Type B pancreatic cell (in vitro differentiated cells): ENCODE measurements around the gene ADAM19. TPM values are rescaled to one million over a fixed set of nuclear protein-coding genes. Genes with fewer than 3 reads are reported as not detected.

Experiments used
- DNase-seq: peaks from one replicate; pipeline ENCODE4 v3.0.0; 2021; ENCODE audit warnings: mixed read lengths; ENCODE audit not compliant: unreplicated experiment; ENCODE audit errors: extremely low spot score
- H3K27ac Mint-ChIP-seq: 2 replicates; pipeline ENCODE4 v1.8.0; 2021; ENCODE audit warnings: mild to moderate bottlenecking, mixed read lengths
- H3K27me3 Mint-ChIP-seq: 2 replicates; pipeline ENCODE4 v1.8.0; 2021; ENCODE audit warnings: mixed read lengths
- H3K36me3 Mint-ChIP-seq: 2 replicates; pipeline ENCODE4 v1.8.0; 2021; ENCODE audit warnings: mixed read lengths
- H3K4me1 Mint-ChIP-seq: one replicate; pipeline ENCODE4 v1.8.0; 2021; ENCODE audit warnings: mixed read lengths; ENCODE audit not compliant: unreplicated experiment
- H3K4me3 Mint-ChIP-seq: 2 replicates; pipeline ENCODE4 v1.8.0; 2021; ENCODE audit warnings: mild to moderate bottlenecking, mixed read lengths
- H3K9me3 Mint-ChIP-seq: 2 replicates; pipeline ENCODE4 v1.8.0; 2021; ENCODE audit warnings: mixed read lengths
- total RNA-seq: library from RNA; stranded (reverse); gene quantifications from 2 replicates; pipeline ENCODE4 v1.2.1, GENCODE V29; 2021; ENCODE audit warnings: low replicate concordance
- TF ChIP-seq, protein P1 (sequence below): fragments of 200-600 bp; sonication (generic); conservative IDR thresholded peaks from 2 replicates; pipeline ENCODE4 v1.5.0; 2021; ENCODE audit warnings: antibody characterized with exemption, mild to moderate bottlenecking

Gene ADAM19
- total RNA-seq, 1 donor from 2014 or later, result 15.8 TPM

GRCh38 chr5:157571357-157571827 is 4.2 kb downstream of the ADAM19 start:
- H3K4me1 Mint-ChIP-seq, result peaks cover 16% of the 10 kb centered on the region
- H3K27me3 Mint-ChIP-seq, result peaks cover 26% of the 10 kb centered on the region
- H3K36me3 Mint-ChIP-seq, result no peaks in the 10 kb centered on the region
- peak overlapping the region; percentile 44 for H3K4me3 Mint-ChIP-seq
- no peaks in the 10 kb centered on the region for H3K9me3 Mint-ChIP-seq
- H3K27ac Mint-ChIP-seq, result peak overlapping the region; percentile 8
- TF ChIP-seq, protein P1, sequence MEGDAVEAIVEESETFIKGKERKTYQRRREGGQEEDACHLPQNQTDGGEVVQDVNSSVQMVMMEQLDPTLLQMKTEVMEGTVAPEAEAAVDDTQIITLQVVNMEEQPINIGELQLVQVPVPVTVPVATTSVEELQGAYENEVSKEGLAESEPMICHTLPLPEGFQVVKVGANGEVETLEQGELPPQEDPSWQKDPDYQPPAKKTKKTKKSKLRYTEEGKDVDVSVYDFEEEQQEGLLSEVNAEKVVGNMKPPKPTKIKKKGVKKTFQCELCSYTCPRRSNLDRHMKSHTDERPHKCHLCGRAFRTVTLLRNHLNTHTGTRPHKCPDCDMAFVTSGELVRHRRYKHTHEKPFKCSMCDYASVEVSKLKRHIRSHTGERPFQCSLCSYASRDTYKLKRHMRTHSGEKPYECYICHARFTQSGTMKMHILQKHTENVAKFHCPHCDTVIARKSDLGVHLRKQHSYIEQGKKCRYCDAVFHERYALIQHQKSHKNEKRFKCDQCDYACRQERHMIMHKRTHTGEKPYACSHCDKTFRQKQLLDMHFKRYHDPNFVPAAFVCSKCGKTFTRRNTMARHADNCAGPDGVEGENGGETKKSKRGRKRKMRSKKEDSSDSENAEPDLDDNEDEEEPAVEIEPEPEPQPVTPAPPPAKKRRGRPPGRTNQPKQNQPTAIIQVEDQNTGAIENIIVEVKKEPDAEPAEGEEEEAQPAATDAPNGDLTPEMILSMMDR, result no peak
- DNase-seq, result no peak

GRCh38 chr5:157570531-157571200 is 4.9 kb downstream of the ADAM19 start:
- no peaks in the 10 kb centered on the region for H3K36me3 Mint-ChIP-seq
- H3K27ac Mint-ChIP-seq, result no peak overlapping the region
- no peak for DNase-seq
- peaks cover 20% of the 10 kb centered on the region for H3K27me3 Mint-ChIP-seq
- TF ChIP-seq, protein P1, result no peak
- H3K4me3 Mint-ChIP-seq, result peak overlapping the region; percentile 44
- peaks cover 12% of the 10 kb centered on the region for H3K4me1 Mint-ChIP-seq
- no peaks in the 10 kb centered on the region for H3K9me3 Mint-ChIP-seq

DNA sequence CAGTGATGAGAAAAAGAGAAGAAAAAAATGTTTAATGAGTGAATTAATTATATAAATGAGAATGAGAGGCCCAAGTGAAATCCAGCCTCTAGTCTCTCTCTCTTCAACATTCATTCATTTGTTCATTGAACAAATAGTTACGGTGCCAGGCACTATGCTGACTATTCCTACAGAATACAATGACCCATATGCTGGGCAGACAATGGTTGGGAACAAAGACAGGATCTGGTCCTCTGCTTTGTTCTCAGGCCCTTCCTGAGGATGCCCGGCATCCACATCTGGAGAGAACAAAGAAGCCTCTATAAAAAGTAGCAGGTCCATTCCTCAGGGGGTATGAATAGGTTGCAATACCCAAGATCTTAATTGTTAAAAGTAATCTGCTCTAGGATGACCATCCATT is 6.9 kb downstream of the ADAM19 start:
- H3K4me1 Mint-ChIP-seq, result peaks cover 23% of the 10 kb centered on the region
- no peaks in the 10 kb centered on the region for H3K9me3 Mint-ChIP-seq
- H3K36me3 Mint-ChIP-seq, result no peaks in the 10 kb centered on the region
- peaks cover 10% of the 10 kb centered on the region for H3K27me3 Mint-ChIP-seq
- DNase-seq, result no peak
- H3K27ac Mint-ChIP-seq, result no peak overlapping the region
- TF ChIP-seq, protein P1, result no peak
- no peak overlapping the region for H3K4me3 Mint-ChIP-seq

- Mint-ChIP-seq H3K36me3 (no peaks in the 10 kb centered on the region), H3K4me3 (no peak overlapping the region), H3K27me3 (peaks cover 8% of the 10 kb centered on the region), H3K4me1 (peaks cover 26% of the 10 kb centered on the region), H3K9me3 (no peaks in the 10 kb centered on the region), H3K27ac (no peak overlapping the region)
- DNase-seq, result no peak
- TF ChIP-seq, protein P1, result no peak
These were observed 7.4 kb downstream of the ADAM19 start for GRCh38 chr5:157568222-157568621.

- TF ChIP-seq, protein P1, result no peak
- H3K36me3 Mint-ChIP-seq, result peaks cover 3% of the 10 kb centered on the region
These were observed 8.6 kb downstream of the ADAM19 start for GRCh38 chr5:157566902-157567489.

More at GRCh38 chr5:157566902-157567489, 8.6 kb downstream of the ADAM19 start:
- Mint-ChIP-seq H3K27me3 (peaks cover 11% of the 10 kb centered on the region), H3K9me3 (no peaks in the 10 kb centered on the region), H3K4me3 (no peak overlapping the region), H3K27ac (no peak overlapping the region), H3K4me1 (peaks cover 33% of the 10 kb centered on the region)
- DNase-seq, result no peak
